ENCODE measurements around the gene CLN3.
"Not testable (repeated sequence)": the region's sequence is repeated elsewhere in the genome, so short reads cannot be mapped to it uniquely, and the experiment has no call there.

The CLN3 gene

GRCh38 chr16:28491970-28492474 lies at the start of gene CLN3:
Gene CLN3, minus strand, starts transcription at chr16:28492074. Its CDS starts 315 bp downstream, at chr16:28491759.
- in situ Hi-C loops (cut with MboI; ENCODE audit: low sequenced_read_pairs): no loop called here

DNA sequence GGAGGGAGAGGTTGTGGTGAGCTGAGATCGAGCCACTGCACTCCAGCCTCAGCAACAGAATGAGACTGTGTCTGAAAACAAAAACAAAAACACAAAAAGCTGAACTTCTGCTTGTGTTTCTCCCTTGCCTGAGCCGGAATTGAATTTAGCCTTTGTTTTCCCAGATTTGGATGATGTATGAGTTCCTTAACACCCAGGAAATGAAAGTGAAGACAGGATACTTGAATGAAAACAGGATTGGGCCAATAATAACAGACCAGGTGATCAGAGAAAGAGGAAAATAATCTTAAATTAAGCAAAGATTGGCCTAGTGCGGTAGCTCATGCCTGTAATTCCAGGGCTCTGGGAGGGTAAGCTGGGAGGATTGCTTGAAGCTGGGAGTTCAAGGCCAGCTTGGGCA lies 48.5 kb upstream of the CLN3 start:
- in situ Hi-C loops (cut with MboI; ENCODE audit: low sequenced_read_pairs): no loop called here

- in situ Hi-C loops (cut with MboI; ENCODE audit: low sequenced_read_pairs): no loop called here
Measured at GRCh38 chr16:28538733-28539596, 47.1 kb upstream of the CLN3 start, which contains the start of gene NUPR1. Gene NUPR1, minus strand, starts transcription at chr16:28538974. Its CDS starts 67 bp downstream, at chr16:28538907.

DNA sequence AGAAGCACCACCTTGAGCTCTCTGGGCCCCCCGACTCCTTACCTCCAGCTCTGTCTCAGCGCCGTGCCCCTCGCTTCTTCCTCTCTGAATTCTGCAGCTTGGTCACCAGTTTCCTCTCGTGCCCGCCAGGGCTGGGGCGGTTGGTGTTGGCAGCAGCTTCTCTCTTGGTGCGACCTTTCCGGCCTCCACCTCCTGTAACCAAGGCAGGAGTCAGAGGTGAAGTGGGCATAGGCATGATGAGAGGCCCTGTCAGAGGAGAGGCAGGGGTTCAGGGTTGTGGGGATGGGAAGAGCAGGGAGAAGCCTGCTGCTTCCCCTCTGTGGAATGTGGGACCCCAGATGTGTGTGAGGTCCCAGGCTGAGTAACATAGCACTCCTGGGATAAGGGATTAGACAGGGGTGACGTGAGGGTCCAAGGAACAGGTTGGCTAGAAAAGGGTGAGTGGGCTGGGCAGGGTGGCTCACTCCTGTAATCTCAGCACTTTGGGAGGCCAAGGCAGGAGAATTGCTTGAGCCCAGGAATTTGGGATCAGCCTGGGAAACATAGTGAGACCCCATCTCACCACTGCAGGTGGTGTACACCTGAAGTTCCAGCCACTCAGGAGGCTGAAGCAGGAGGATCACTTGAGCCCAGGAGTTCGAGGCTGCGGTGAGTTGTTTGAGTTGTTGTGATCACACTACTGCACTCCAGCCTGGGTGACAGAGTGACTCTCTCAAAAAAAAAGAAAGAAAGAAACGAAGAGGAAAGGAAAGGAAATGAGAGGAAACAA lies 46.3 kb upstream of the CLN3 start:
- in situ Hi-C loops (cut with MboI; ENCODE audit: low sequenced_read_pairs): no loop called here

DNA sequence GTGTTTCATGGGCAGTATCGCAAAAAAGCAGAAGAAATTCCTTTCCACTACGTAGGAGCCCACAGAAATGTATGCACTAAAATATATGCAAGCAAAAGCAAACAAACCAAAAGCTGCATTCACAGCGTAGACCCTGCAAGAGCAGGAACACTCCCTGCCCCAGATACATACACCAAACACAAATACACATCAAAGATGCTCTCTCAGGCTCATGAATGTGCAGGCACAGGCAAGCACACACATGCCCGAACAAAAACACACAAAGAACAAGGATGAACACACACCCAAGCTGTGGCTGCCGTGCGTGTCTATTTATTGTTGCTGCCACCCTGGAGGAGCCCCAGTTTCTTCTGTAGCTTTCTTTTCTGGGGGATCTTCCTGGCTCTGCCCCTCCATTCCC lies 45.2 kb upstream of the CLN3 start:
- in situ Hi-C loops (cut with MboI; ENCODE audit: low sequenced_read_pairs): no loop called here

DNA sequence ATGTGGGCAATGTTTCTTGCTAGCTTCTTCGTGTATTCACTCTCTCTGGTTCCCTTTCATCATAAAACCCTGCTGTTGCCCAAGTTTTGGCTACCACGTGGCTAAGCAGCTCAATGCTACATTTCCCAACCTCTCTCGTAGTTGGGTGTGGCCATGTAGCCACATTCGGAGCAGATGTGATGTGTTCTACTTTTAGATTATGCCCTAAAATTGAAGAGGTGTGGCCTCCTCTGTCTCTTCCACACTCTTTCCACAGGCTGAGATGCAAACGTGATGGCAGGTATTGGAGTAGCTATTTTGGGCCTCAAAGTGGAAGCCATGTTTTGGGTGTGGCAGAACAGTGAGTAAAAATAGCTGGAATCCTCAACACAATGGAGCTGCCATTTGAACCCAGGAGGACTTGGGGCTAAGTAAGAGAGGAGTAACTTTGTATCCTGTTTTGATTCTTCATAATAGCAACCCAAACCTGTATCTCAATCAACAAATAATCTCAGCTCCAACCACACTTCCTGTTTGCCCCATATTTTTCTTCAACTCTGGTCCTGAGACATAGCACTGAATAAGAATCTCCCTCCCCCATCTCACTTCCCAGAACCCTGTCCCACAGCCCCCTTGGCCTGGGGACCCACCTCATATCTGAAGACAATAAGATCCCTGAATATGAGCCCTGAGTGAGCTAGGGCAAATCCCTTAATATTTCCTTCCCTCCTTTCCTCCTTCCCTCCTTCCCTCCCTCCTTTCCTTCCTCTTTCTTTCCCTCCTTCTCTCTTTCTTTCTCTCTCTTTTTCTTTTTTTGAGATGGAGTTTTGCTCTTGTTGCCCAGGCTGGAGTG lies 42.9 kb upstream of the CLN3 start:
- in situ Hi-C loops (cut with MboI; ENCODE audit: low sequenced_read_pairs): no loop called here

DNA sequence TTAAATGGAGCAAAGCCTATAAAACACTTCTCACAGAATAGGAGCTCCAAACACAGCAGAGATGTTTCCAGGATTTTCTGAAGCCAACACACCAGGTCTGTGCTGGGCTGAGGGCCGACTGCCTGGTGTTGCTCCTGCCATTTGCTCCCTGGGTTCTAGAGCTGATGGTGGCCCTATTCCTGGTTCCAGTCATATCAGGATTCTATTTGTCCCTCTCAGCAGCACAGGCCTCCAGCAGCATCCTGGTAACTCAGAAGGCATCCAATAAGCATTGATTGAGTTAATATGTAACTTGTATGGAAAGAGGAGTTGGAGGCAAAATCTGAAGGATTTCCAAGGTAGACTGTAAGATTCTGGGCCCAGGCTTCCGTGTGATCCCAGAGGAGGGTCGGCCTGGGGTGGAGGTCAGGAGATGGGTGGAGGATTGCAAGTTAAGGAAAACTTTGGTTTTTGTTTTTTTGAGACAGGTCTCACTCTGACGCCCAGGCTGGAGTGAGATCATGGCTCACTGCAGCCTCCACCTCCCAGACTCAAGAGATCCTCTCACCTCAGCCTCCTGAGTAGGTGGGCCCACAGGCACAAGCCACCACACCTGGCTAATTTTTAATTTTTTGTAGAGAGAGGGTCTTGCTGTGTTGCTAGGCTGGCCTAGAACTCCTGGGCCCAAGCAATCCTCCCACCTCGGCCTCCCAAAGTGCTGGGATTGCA lies 41.2 kb upstream of the CLN3 start:
- in situ Hi-C loops (cut with MboI; ENCODE audit: low sequenced_read_pairs): no loop called here

DNA sequence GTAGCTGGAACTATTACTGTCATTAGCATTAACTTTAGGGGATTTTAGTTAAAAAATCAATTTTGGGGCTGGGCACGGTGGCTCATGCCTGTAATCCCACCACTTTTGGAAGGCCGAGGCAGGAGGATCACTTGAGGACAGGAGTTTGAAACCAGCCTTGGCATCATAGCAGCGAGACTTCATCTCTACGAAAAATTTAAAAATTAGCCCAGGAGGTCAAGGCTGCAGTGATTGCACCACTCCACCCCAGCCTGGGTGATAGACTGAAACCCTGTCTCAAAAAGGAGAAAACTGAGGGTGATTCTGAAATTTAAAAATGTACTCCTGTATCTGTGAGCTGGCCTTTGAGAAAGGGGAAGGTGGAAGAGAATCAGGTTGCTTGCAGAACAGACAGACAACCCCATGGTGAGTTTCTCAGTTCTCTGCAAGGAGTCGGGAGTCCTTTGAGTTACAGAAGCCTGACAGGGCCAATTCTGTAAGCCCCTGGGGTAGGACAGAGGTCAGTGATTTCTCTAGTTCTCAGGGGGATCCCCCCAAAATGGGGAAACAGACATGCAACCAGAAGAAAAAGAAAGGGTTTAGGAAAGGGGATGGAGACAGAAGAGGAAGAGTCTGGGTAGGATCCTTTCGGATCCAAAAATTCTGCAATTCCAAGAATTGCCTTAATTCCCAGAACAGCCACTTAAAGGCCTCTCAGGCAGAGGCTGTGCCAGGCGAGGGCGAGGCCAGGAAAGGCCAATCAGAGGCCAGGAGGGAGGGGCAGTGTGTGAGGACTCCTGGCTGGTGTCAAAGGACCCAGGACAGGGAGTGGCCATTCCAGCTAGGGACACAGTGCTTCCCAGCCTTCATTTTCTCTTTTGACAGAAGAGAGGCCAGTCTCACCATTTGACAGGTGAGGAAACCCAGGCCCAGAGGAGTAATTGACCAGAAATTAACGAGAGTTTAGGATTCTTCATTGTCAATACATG lies 40.2 kb upstream of the CLN3 start:
- in situ Hi-C loops (cut with MboI; ENCODE audit: low sequenced_read_pairs): no loop called here

- in situ Hi-C loops (cut with MboI; ENCODE audit: low sequenced_read_pairs): no loop called here
Measured at GRCh38 chr16:28529124-28529523, 37.2 kb upstream of the CLN3 start.

- in situ Hi-C loops (cut with MboI; ENCODE audit: low sequenced_read_pairs): no loop called here
Measured at GRCh38 chr16:28528463-28528867, 36.6 kb upstream of the CLN3 start.

DNA sequence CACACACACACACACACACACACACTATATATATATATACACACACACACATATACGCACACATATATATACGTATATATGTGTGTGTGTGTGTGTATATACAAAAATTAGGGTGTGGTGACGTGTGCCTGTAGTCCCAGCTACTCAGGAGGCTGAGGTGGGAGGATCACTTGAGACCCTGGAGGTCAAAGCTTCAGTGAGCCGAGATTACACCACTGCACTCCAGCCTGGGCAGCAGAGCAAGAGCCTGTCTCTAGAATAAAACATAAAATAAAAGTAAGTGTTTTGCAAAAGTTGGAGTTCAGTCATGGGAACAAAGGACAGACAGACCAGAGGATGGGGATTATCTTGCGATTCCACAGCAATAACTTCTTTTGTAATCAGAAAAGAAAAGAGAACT lies 36.1 kb upstream of the CLN3 start:
- in situ Hi-C loops (cut with MboI; ENCODE audit: low sequenced_read_pairs): no loop called here

DNA sequence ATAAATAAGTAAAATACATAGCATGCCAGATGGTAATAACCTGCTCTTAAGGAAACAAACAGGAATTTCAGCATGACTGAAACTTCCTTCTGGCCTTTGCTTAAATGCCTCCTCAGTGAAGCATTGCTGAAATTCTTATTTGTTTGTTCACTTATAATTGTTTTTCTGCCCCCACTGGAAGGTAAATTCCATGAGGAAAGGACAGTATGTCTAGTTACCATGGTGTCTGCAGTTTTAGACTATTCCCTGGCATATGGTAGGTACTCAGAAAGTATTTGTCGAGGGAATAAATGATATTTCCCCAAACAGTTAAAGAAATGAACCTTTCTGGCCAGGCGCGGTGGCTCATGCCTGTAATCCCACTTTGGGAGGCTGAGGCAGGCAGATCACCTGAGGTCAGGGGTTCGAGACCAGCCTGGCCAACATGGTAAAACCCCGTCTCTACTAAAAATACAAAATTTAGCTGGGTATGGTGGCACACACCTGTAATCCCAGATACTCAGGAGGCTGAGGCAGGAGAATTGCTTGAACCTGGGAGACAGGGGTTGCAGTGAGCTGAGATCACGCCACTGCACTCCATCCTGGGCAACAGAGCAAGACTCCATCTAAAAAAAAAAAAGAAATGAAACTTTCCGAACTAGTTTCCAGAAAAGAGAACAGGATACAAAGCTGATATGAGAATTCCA lies 35.4 kb upstream of the CLN3 start:
- in situ Hi-C loops (cut with MboI; ENCODE audit: low sequenced_read_pairs): not testable (repeated sequence)

DNA sequence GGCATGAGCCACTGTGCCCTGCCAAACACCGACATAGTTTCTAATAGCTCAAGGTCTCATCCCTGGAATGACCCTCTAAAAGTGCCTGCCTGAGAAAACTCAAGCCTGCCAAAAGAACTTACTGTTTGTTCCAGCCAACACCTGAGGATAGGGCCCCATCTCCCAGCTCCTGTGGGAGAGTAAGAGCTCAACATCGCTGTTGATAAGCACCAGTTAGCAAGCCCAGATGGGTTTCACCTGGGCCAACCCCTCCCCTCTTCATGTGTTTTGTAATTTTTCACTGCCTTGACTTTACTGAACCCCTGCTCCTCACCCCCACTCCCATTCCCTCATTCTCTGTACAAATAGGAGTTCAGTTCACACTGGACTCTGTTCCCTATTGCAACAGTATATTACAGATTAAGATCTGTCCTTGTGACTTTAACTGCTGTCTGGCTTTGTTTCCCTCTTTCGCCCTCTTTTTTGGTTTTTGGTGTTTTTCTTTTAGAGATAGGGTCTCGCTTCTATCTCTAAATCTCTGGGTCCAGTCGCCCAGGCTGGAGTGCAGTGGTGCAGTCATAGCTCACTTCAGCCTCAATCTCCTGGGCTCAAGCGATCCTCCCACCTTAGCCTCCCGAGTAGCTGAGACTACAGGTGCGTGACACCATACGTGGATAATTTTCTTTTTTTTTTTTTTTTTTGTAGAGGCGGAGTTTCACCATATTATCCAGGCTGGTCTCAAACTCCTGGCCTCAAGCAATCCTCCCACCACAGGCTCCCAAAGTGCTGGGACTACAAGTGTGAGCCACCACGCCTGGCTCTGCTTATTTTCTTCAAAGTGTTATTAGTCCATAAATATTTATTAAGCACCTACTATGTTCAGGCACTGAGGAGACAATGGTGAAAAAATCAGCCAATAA lies 34.6 kb upstream of the CLN3 start:
- in situ Hi-C loops (cut with MboI; ENCODE audit: low sequenced_read_pairs): no loop called here

- in situ Hi-C loops (cut with MboI; ENCODE audit: low sequenced_read_pairs): no loop called here
Measured at GRCh38 chr16:28524681-28525171, 32.9 kb upstream of the CLN3 start.

GRCh38 chr16:28522792-28523191 lies 30.9 kb upstream of the CLN3 start:
- in situ Hi-C loops (cut with MboI; ENCODE audit: low sequenced_read_pairs): no loop called here

DNA sequence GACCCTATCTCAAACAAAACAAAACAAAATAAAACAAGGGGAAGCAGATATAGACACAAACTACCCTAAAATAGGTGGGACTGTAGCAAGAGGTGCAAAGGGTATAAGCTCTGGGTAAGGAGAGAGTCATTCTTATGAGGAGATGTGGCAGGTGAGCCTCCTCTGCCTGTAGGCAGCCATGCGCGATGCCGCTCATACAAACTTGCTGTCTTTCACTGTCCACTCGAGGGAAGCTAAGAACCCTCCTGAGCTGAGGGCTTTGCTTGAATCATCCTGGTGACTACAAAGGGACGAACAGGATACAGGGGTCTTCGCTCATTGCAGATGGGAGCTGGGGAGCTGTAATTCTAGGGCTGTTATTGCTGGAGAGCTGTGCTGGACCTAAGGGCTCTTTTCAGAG lies 29.6 kb upstream of the CLN3 start:
- in situ Hi-C loops (cut with MboI; ENCODE audit: low sequenced_read_pairs): no loop called here

DNA sequence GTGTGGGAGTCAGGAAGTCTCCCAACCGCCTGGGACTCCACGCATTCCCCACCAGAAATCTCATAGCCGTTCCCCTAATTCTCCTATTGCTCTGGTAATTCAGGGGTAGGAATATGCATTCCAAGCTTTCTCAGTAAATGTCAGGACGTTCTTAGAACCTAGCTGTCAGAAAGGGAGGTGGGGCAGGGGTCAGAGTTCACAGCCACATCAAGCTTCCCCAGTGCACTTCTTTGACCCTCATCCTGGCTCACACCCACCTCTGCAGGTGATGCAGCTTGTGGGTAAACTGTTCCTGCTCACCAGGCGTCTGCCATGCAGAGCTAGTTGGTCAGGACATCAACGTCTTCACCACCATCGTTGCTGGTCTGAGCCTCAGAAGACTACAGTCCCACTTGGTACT lies 28.8 kb upstream of the CLN3 start:
- in situ Hi-C loops (cut with MboI; ENCODE audit: low sequenced_read_pairs): no loop called here
